HFFc6 (cell line): ENCODE results near the gene SENP5. TPM values are rescaled to one million over a fixed set of nuclear protein-coding genes. Genes with fewer than 3 reads are reported as not detected.
"Not testable (repeated sequence)": the region's sequence is repeated elsewhere in the genome, so short reads cannot be mapped to it uniquely, and the experiment has no call there.

Experiments
- DNase-seq: peaks from one replicate; pipeline ENCODE4 v3.0.0-alpha.2; 2018
- H3K27ac Mint-ChIP-seq: 2 replicates; pipeline ENCODE4 v1.8.0; 2020; ENCODE audit warnings: mild to moderate bottlenecking, mixed read lengths
- H3K27me3 Mint-ChIP-seq: 2 replicates; pipeline ENCODE4 v1.8.0; 2021; ENCODE audit warnings: mild to moderate bottlenecking, moderate library complexity, mixed read lengths; ENCODE audit not compliant: insufficient read depth
- H3K36me3 Mint-ChIP-seq: 2 replicates; pipeline ENCODE4 v1.8.0; 2021; ENCODE audit warnings: low read depth, mixed read lengths
- H3K4me1 Mint-ChIP-seq: 2 replicates; pipeline ENCODE4 v1.8.0; 2020; ENCODE audit warnings: low read depth, mixed read lengths
- H3K4me3 Mint-ChIP-seq: 2 replicates; pipeline ENCODE4 v1.8.0; 2020; ENCODE audit warnings: mild to moderate bottlenecking, moderate library complexity, mixed read lengths
- H3K9me3 Mint-ChIP-seq: 2 replicates; pipeline ENCODE4 v1.8.0; 2020; ENCODE audit warnings: mild to moderate bottlenecking, mixed read lengths
- total RNA-seq, 6 experiments: library from RNA; stranded (reverse); fragmentation: NEBNext Ultra II Directional; extraction: Animal tissue kit (Norgen Biotek cat#: 25700); gene quantifications; 2 replicates in 1 of 6; 3 replicates in 5 of 6; pipeline ENCODE4 v1.2.3, GENCODE V29; 2021
- TF ChIP-seq, protein P1 (sequence below): fragments of 200-600 bp; sonication (generic); IDR thresholded peaks from 2 replicates; pipeline ENCODE4 v1.5.0; 2021; ENCODE audit warnings: antibody characterized with exemption, mild to moderate bottlenecking

Gene SENP5
- total RNA-seq, 6 experiments from 2014 or later: 25.2 to 33.0 (median 29.1) TPM

- H3K36me3 Mint-ChIP-seq: peaks cover 6% of the 10 kb centered on the region; the same call in 1 of the 2 replicates
- DNase-seq: no peak
- no peaks in the 10 kb centered on the region for H3K4me1 Mint-ChIP-seq
- no peak overlapping the region for H3K27ac Mint-ChIP-seq
- no peak overlapping the region for H3K4me3 Mint-ChIP-seq
- TF ChIP-seq, protein P1, sequence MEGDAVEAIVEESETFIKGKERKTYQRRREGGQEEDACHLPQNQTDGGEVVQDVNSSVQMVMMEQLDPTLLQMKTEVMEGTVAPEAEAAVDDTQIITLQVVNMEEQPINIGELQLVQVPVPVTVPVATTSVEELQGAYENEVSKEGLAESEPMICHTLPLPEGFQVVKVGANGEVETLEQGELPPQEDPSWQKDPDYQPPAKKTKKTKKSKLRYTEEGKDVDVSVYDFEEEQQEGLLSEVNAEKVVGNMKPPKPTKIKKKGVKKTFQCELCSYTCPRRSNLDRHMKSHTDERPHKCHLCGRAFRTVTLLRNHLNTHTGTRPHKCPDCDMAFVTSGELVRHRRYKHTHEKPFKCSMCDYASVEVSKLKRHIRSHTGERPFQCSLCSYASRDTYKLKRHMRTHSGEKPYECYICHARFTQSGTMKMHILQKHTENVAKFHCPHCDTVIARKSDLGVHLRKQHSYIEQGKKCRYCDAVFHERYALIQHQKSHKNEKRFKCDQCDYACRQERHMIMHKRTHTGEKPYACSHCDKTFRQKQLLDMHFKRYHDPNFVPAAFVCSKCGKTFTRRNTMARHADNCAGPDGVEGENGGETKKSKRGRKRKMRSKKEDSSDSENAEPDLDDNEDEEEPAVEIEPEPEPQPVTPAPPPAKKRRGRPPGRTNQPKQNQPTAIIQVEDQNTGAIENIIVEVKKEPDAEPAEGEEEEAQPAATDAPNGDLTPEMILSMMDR: no peak
- peaks cover 2% of the 10 kb centered on the region; the same call in 1 of the 2 replicates for H3K27me3 Mint-ChIP-seq
- H3K9me3 Mint-ChIP-seq: peaks cover 19% of the 10 kb centered on the region
Measured at GRCh38 chr3:196849180-196849741, 18.5 kb upstream of the SENP5 start.

- H3K9me3 Mint-ChIP-seq: peaks cover 12% of the 10 kb centered on the region
- not testable (repeated sequence) for DNase-seq, H3K27me3 Mint-ChIP-seq, H3K27ac Mint-ChIP-seq, H3K36me3 Mint-ChIP-seq, H3K4me3 Mint-ChIP-seq, H3K4me1 Mint-ChIP-seq
Measured at GRCh38 chr3:196863000-196863399, 4.7 kb upstream of the SENP5 start.

GRCh38 chr3:196867155-196867506 lies 589 bp upstream of the SENP5 start:
- Mint-ChIP-seq H3K27ac (peak overlapping the region; percentile 91), H3K9me3 (peaks cover 12% of the 10 kb centered on the region), H3K27me3 (no peaks in the 10 kb centered on the region), H3K4me1 (peaks cover 21% of the 10 kb centered on the region), H3K36me3 (peaks cover 8% of the 10 kb centered on the region), H3K4me3 (peak overlapping the region; percentile 89)
- no peak for DNase-seq
- TF ChIP-seq, protein P1: no peak

- no peak for DNase-seq
- Mint-ChIP-seq H3K4me1 (peaks cover 23% of the 10 kb centered on the region), H3K27me3 (no peaks in the 10 kb centered on the region), H3K27ac (peak overlapping the region; percentile 96), H3K36me3 (peaks cover 5% of the 10 kb centered on the region), H3K9me3 (peaks cover 6% of the 10 kb centered on the region), H3K4me3 (peak overlapping the region; percentile 99)
- TF ChIP-seq, protein P1: no peak
Measured at GRCh38 chr3:196868297-196868661, 559 bp downstream of the SENP5 start.

DNA sequence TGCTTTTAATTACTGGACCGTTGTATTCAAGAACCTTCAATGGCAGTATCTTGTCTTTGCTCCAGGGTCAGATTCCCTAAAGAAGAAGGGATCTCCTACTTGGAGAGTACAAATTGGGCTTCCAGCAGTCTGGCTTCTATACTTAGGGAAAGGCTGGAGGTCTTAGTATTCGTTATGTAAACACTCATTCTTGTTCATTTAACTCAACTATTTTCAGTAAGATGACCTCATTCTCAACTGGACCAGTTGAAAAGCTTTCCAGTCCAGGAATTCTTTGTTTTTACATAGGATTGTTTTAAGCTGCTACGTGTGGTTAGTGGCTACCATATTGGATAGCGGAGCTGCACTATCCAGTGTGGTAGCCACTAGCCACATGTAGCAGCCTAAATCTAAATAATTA lies 4.6 kb downstream of the SENP5 start:
- H3K27ac Mint-ChIP-seq: no peak overlapping the region
- no peaks in the 10 kb centered on the region for H3K27me3 Mint-ChIP-seq
- peaks cover 33% of the 10 kb centered on the region for H3K4me1 Mint-ChIP-seq
- no peaks in the 10 kb centered on the region; the same call in 1 of the 2 replicates for H3K36me3 Mint-ChIP-seq
- TF ChIP-seq, protein P1: no peak
- no peaks in the 10 kb centered on the region for H3K9me3 Mint-ChIP-seq
- H3K4me3 Mint-ChIP-seq: no peak overlapping the region
- no peak for DNase-seq

DNA sequence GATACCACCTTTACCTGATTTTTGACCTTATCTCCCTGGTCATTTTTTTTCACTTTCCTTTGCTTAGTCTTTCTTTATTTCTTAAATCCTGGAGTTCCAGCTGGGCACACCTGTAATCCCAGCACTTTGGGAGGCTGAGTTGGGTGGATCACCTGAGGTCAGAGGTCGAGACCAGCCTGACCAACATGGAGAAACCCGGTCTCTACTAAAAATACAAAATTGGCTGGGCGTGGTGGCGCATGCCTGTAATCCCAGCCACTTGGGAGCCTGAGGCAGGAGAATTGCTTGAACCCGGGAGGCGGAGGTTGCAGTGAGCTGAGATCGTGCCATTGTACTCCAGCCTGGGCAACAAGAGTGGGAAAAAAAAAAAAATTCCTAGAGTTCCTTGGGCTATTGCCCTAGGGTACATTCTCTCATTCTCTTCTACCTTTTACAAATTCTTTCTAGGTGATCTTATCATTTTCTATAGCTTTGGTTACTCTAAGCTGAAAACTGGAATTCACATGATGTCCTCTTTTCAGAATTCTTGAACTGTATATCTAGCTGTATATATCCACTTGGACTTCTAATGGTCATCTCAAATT lies 6.9 kb downstream of the SENP5 start:
- not testable (repeated sequence) for H3K27ac Mint-ChIP-seq

More for the DNA sequence above, 6.9 kb downstream of the SENP5 start:
- H3K27me3 Mint-ChIP-seq, H3K36me3 Mint-ChIP-seq, DNase-seq, H3K9me3 Mint-ChIP-seq, H3K4me3 Mint-ChIP-seq: not testable (repeated sequence)
- H3K4me1 Mint-ChIP-seq: peaks cover 36% of the 10 kb centered on the region
